GM12878 (cell line): ENCODE data around the gene ARL5B. TPM values are rescaled to one million over a fixed set of nuclear protein-coding genes. Genes with fewer than 3 reads are reported as not detected.
A peak's percentile ranks its signal among the peaks of the same experiment; 100 is the strongest.

Experiments
- ATAC-seq: fragments of 200-7000 bp; cut with Tn5 transposase; 3 replicates; pipeline ENCODE4 v1.9.1; 2020; ENCODE audit warnings: mild to moderate bottlenecking, moderate library complexity
- Bru-seq: library from RNA; stranded (reverse); fragments of 400-500 nt; gene quantifications from one replicate; lab custom pipeline; 2021; lab: Mats Ljungman, UMichigan
- BruChase-seq, 2 experiments: library from RNA; stranded (reverse); fragments of 400-500 nt; gene quantifications; one replicate each; lab custom pipeline; 2021; lab: Mats Ljungman, UMichigan
- BruUV-seq: library from RNA; stranded (reverse); fragments of 400-500 nt; replicated peaks from 2 replicates; lab custom pipeline; 2021; lab: Mats Ljungman, UMichigan
- CTCF ChIA-PET: fragments of 300-600 bp; sonication (Branson Sonifier 250); formaldehyde crosslinking; extraction: SDS; loops from one replicate; lab custom pipeline; 2021; ENCODE audit warnings: inconsistent platforms; lab: Yijun Ruan, JAX
- POLR2A ChIA-PET: fragments of 350-600 bp; formaldehyde crosslinking; extraction: SDS; loops from one replicate; lab custom pipeline; 2021; ENCODE audit warnings: inconsistent platforms; lab: Charles Lee
- RAD21 ChIA-PET: fragments of 300-600 bp; sonication (Branson Sonifier 250); formaldehyde crosslinking; loops from one replicate; lab custom pipeline; 2023; ENCODE audit warnings: antibody characterized with exemption; ENCODE audit not compliant: unreplicated experiment; lab: Charles Lee
- SMC1A ChIA-PET: fragments of 300-600 bp; sonication (Branson Sonifier 250); formaldehyde crosslinking; loops from one replicate; lab custom pipeline; 2023; ENCODE audit not compliant: unreplicated experiment, uncharacterized antibody; lab: Charles Lee
- DNase-seq: peaks from one replicate; pipeline ENCODE4 v3.0.0-alpha.2; 2011; ENCODE audit warnings: low read depth, low spot score
- FAIRE-seq: peaks from 3 replicates; lab custom pipeline; 2011; peaks lifted over from hg19 to GRCh38; lab: Jason Lieb, UNC
- H2AFZ ChIP-seq: 2 replicates; pipeline ENCODE4 v1.6.0; 2011; ENCODE audit warnings: low read depth, low read length, control low read depth; ENCODE audit not compliant: control insufficient read depth
- H3K27ac ChIP-seq: 2 replicates; pipeline ENCODE4 v1.5.1; 2011; ENCODE audit warnings: control low read depth; ENCODE audit not compliant: control insufficient read depth, insufficient read depth
- H3K27me3 ChIP-seq, 2 experiments: replicated peaks in 1 of 2; 2 replicates each; pipeline versions ENCODE4 v1.6.0 to v1.6.1; 2011; ENCODE audit warnings: low read length in 1 of 2; ENCODE audit not compliant: control insufficient read depth in 2 of 2, insufficient read depth in 2 of 2
- H3K36me3 ChIP-seq, 2 experiments: 2 replicates each; pipeline ENCODE4 v1.5.1; 2011; ENCODE audit warnings: low read length in 1 of 2; ENCODE audit not compliant: control insufficient read depth in 2 of 2, insufficient read depth in 2 of 2
- H3K4me1 ChIP-seq: 2 replicates; pipeline ENCODE4 v1.6.1; 2011; ENCODE audit warnings: mild to moderate bottlenecking, low read length, moderate library complexity, mixed read lengths; ENCODE audit not compliant: control insufficient read depth, insufficient read depth
- H3K4me2 ChIP-seq: 2 replicates; pipeline ENCODE4 v1.6.0; 2011; ENCODE audit warnings: control low read depth; ENCODE audit not compliant: control insufficient read depth, insufficient read depth
- H3K4me3 ChIP-seq: fragments of 200-600 bp; sonication (generic); 2 replicates; pipeline ENCODE4 v1.5.1; 2016
- H3K79me2 ChIP-seq: 2 replicates; pipeline ENCODE4 v1.6.0; 2011; ENCODE audit warnings: low read length; ENCODE audit not compliant: control insufficient read depth, insufficient read depth
- H3K9ac ChIP-seq: 2 replicates; pipeline ENCODE4 v1.8.0; 2011; ENCODE audit warnings: low read length, control low read depth, mixed read lengths; ENCODE audit not compliant: control insufficient read depth, insufficient read depth
- H3K9me3 ChIP-seq: replicated peaks from 3 replicates; pipeline ENCODE4 v1.5.1; 2011; ENCODE audit warnings: mild to moderate bottlenecking, low read length; ENCODE audit not compliant: control insufficient read depth, insufficient read depth
- H4K20me1 ChIP-seq: 2 replicates; pipeline ENCODE4 v1.6.0; 2011; ENCODE audit not compliant: control insufficient read depth, insufficient read depth
- E4F1 ChIP-seq: fragments of 450-650 bp; IDR thresholded peaks from 2 replicates; pipeline ENCODE4 v1.6.1; 2018; ENCODE audit warnings: borderline replicate concordance, mild to moderate bottlenecking; ENCODE audit not compliant: partially characterized antibody
- EP300 ChIP-seq, 2 experiments: fragments of 150-350 bp in 1 of 2; IDR thresholded peaks; 2 replicates each; pipeline ENCODE4 v1.6.1; 2011 to 2012; ENCODE audit warnings: low read depth in 2 of 2, low read length in 2 of 2, borderline replicate concordance in 1 of 2, improper control_type of control experiment in 1 of 2, inconsistent platforms in 1 of 2; ENCODE audit not compliant: control insufficient read depth in 1 of 2
- HDGF ChIP-seq: fragments of 450-650 bp; IDR thresholded peaks from 2 replicates; pipeline ENCODE4 v1.6.1; 2016; ENCODE audit warnings: antibody characterized with exemption
- KAT2A ChIP-seq: conservative IDR thresholded peaks from 2 replicates; pipeline ENCODE4 v1.6.1; 2011; ENCODE audit warnings: low read depth, low read length; ENCODE audit not compliant: control insufficient read depth
- MEF2B ChIP-seq: fragments of 450-650 bp; IDR thresholded peaks from 2 replicates; pipeline ENCODE4 v1.6.1; 2018; ENCODE audit warnings: mild to moderate bottlenecking, moderate library complexity; ENCODE audit not compliant: partially characterized antibody, poor library complexity, severe bottlenecking
- NR2F1 ChIP-seq: fragments of 450-650 bp; conservative IDR thresholded peaks from 2 replicates; pipeline ENCODE4 v1.6.1; 2017; ENCODE audit warnings: mild to moderate bottlenecking
- PRDM15 ChIP-seq: fragments of 450-650 bp; formaldehyde crosslinking; IDR thresholded peaks from 2 replicates; pipeline ENCODE4 v1.4.0; 2020; ENCODE audit warnings: mild to moderate bottlenecking, moderate library complexity
- RBBP5 ChIP-seq: fragments of 200-600 bp; sonication (generic); conservative IDR thresholded peaks from 2 replicates; pipeline ENCODE4 v1.6.1; 2016
- ZNF217 ChIP-seq: fragments of 450-650 bp; IDR thresholded peaks from 2 replicates; pipeline ENCODE4 v1.6.1; 2017; ENCODE audit warnings: antibody characterized with exemption, mild to moderate bottlenecking
- WGBS: methylation state at CpG from one replicate; pipeline ENCODE4 v1.1.6; 2016; ENCODE audit warnings: low lambda C conversion rate; ENCODE audit not compliant: insufficient replicate concordance, insufficient coverage; ENCODE audit errors: missing lambda C conversion rate; 5-methylcytosine and 5-hydroxymethylcytosine counted together
- in situ Hi-C: fragments of 300-500 bp; cut with MboI; formaldehyde crosslinking; loops from 9 replicates; pipeline ENCODE4 v1.14.3; 2018; ENCODE audit warnings: mixed read lengths
- intact Hi-C: fragments of 100-400 bp; cut with micrococcal nuclease; formaldehyde crosslinking; loops from one replicate; pipeline ENCODE4 v1.14.2; 2022; ENCODE audit not compliant: unreplicated experiment
- long read RNA-seq, 2 experiments: library from polyadenylated mRNA; unstranded; transcript quantifications; one replicate each; pipeline ENCODE4 v2.0.0, GENCODE V29; 2019 to 2020
- polyA minus RNA-seq, 3 experiments: library from RNA; depleted of rRNA, polyadenylated mRNA; stranded (reverse); fragments of >200 nt; gene quantifications; 2 replicates each; pipeline ENCODE4 v1.2.3, GENCODE V29; 2011
- polyA plus RNA-seq, 11 experiments: library from polyadenylated mRNA; depleted of rRNA in 4 of 11; unstranded in 6 of 11; stranded (reverse) in 5 of 11; fragments of >200 nt; fragmentation: Nextera tagmentation in 4 of 11; fragmentation: Illumina TruSeq in 1 of 11; extraction: Ambion mirVana in 4 of 11; extraction: Trizol in 1 of 11; gene quantifications; 1 replicate in 1 of 11; 2 replicates in 10 of 11; pipeline versions ENCODE4 v1.2.1 to v1.2.3, GENCODE V29; 2011 to 2016; ENCODE audit warnings: inconsistent platforms in 2 of 11, missing spikeins in 2 of 11, low read depth in 1 of 11
- total RNA-seq, 4 experiments: library from RNA; depleted of rRNA in 3 of 4; stranded (reverse); fragments of >200 nt in 3 of 4; fragmentation: Illumina TruSeq in 1 of 4; extraction: Trizol in 1 of 4; gene quantifications; 2 replicates each; pipeline versions ENCODE4 v1.2.1 to v1.2.3, GENCODE V29; 2013 to 2021

ARL5B gene
- total RNA-seq (2013; cell fraction: nucleolus; rRNA removed), result 47.0 and 50.1 TPM in 2 replicates
- total RNA-seq (2014; rRNA removed) (9.7 and 11.9 TPM in 2 replicates), total RNA-seq (2014; rRNA removed; fragmentation: Illumina TruSeq; extraction: Trizol) (12.9 and 13.0 TPM in 2 replicates), total RNA-seq (2021) (8.6 and 9.0 TPM in 2 replicates), polyA plus RNA-seq (2011; rRNA removed) (20.7 and 33.3 TPM in 2 replicates), polyA plus RNA-seq (2014; fragmentation: Illumina TruSeq; extraction: Trizol) (10.3 and 14.7 TPM in 2 replicates), polyA plus RNA-seq (2014; fragmentation: Nextera tagmentation; extraction: Ambion mirVana) (1 to 10 TPM; 2.5 to 2.6 TPM), polyA plus RNA-seq (2014; rRNA removed) (4.5 and 6.0 TPM in 2 replicates), polyA plus RNA-seq (2016; fragmentation: Nextera tagmentation; extraction: Ambion mirVana) (1 to 10 TPM; 8.3 to 9.1 TPM), polyA minus RNA-seq (2011; rRNA and poly(A)+ RNA removed) (9.8 and 15.8 TPM in 2 replicates), Bru-seq, nascent RNA (percentile 98 among the genes with signal in this experiment), BruChase-seq, experiment 1, labeled RNA remaining after a 6-hour chase (percentile 92 among the genes with signal in this experiment), BruChase-seq, experiment 2, labeled RNA remaining after a 2-hour chase (percentile 99 among the genes with signal in this experiment)
- polyA plus RNA-seq (2011; ENCODE audit: low read depth), result 3.8 TPM
- 4.0 and 6.0 TPM in 2 replicates for polyA plus RNA-seq (2011; cell fraction: cytosol; rRNA removed)
- 15.0 and 21.7 TPM in 2 replicates for polyA plus RNA-seq (2011; cell fraction: nucleus; rRNA removed)
- 8.0 and 9.9 TPM in 2 replicates for polyA plus RNA-seq (2012)
- 6.4 and 7.5 TPM in 2 replicates for polyA minus RNA-seq (2011; cell fraction: cytosol; rRNA and poly(A)+ RNA removed)
- polyA minus RNA-seq (2011; cell fraction: nucleus; rRNA and poly(A)+ RNA removed), result 12.3 and 13.4 TPM in 2 replicates
- long read RNA-seq, experiment 1, full-length matches to known transcripts, result 2 of 3 reads
- long read RNA-seq, experiment 1, partial matches to known transcripts, result 0 of 3 reads
- long read RNA-seq, experiment 1, other reads (novel, unspliced or antisense), result 1 of 3 reads
- long read RNA-seq, experiment 2, full-length matches to known transcripts, result 12 of 18 reads
- long read RNA-seq, experiment 2, partial matches to known transcripts, result 0 of 18 reads
- long read RNA-seq, experiment 2, other reads (novel, unspliced or antisense), result 6 of 18 reads

- H3K36me3 ChIP-seq, result no peaks in the 10 kb centered on the region; a peak in 1 of 4 replicates
- DNase-seq, result peak; percentile 92
- no peaks in the 10 kb centered on the region for H3K27me3 ChIP-seq
- peaks cover 3% of the 10 kb centered on the region; the same call in 1 of the 2 replicates for H3K4me1 ChIP-seq
- SMC1A ChIA-PET, result interaction anchor here (1.2 to 1.9 kb wide), 3 partner anchors 9 to 242 kb away, joined by 4 to 17 read pairs (median 4); no protein-coding TSS in a partner anchor
- peak within 1 kb of the TSS; percentile 100 for H3K27ac ChIP-seq
- no peaks in the 10 kb centered on the region for H3K9me3 ChIP-seq
- peaks cover 61% of the 10 kb centered on the region for H3K79me2 ChIP-seq
- under 1% methylated on average over 53 of the region's 72 CpGs for WGBS
- H3K4me2 ChIP-seq, result peak within 1 kb of the TSS; percentile 93
- POLR2A ChIA-PET, result interaction anchor here (0.5 to 2.2 kb wide), 8 partner anchors 8 to 260 kb away, joined by 3 to 21 read pairs (median 4); partner anchors contain the start of gene NSUN6
- peak within 1 kb of the TSS; percentile 92 for H3K4me3 ChIP-seq
- no TSS peak for BruUV-seq
- CTCF ChIA-PET, result no interaction called here
- peak; percentile 81 for FAIRE-seq
- ATAC-seq, result peak; percentile 91
- RAD21 ChIA-PET, result interaction anchor here (0.5 to 2.0 kb wide), 6 partner anchors 9 to 258 kb away, joined by 3 to 11 read pairs (median 4); no protein-coding TSS in a partner anchor
- H3K9ac ChIP-seq, result peak within 1 kb of the TSS; percentile 99
- peaks cover 4% of the 10 kb centered on the region; the same call in 1 of the 2 replicates for H4K20me1 ChIP-seq
- intact Hi-C loops, result loop anchor here (2.0 to 10.0 kb wide), 2 partner anchors 258 to 974 kb away; no protein-coding TSS in a partner anchor
- in situ Hi-C loops, result loop anchor here (10.0 to 25.0 kb wide), 3 partner anchors 1004 to 1847 kb away; partner anchors contain the start of genes RSU1 and TRDMT1
- H2AFZ ChIP-seq, result peak within 1 kb of the TSS; percentile 82
- TF ChIP-seq HDGF (peak; percentile 79), ZNF217 (no peak), PRDM15 (CRISPR knock-in tag) (no peak), MEF2B (peak; percentile 95), NR2F1 (0 out of 2 replicates have a peak, but pooled peaks have one; percentile 58), EP300 (IDR thresholded peaks at IDR 0.05; ENCODE audit: borderline replicate concordance in 1 of 2, control insufficient read depth in 1 of 2, low read depth in 2 of 2, low read length in 2 of 2) (peak; percentile 89 to 95), E4F1 (peak; percentile 93), RBBP5 (no peak), KAT2A (no peak)
Observed at GRCh38 chr10:18659125-18659818, at the start of gene ARL5B. Gene ARL5B (plus strand): TSS chr10:18659431. CDS start chr10:18659638, 207 bp downstream.
